CD1c-positive myeloid dendritic cell (primary cell): ENCODE results near the gene SLC30A1.

ENCODE experiments used
- DNase-seq: peaks from one replicate; pipeline ENCODE4 v3.0.0-alpha.2; 2016; ENCODE audit errors: extremely low spot score

Gene SLC30A1

DNA sequence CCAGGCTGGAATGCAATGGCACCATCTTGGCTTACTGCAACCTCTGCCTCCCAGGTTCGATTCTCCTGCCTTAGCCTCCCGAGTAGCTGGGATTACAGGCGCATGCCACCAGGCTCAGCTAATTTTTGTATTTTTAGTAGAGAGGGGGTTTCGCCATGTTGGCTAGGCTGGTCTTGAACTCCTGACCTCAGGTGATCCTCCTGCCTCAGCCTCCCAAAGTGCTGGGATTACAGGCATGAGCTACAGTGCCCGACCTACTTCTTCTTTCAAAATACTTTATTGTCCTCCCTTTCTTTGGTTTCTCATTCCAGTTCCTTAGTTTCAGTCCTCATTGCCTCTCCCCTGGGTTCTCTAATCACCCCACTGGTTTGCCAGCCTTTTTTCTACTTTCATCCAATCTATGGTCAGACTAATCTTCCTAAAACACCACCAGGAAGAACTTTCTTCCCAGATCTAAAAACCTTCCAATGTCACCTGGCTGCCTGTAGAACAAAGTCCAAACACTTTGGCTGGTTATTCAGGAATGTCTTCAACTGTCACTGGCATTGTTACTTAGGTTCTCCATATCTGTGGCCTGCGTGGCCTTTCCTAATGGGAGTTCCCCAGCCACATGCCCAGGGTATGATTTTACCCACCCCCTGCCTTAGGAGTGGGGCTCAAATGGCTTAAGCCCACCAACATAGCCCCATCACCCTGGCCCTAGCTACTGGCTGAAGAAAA is 29.0 kb upstream of the SLC30A1 start:
- no peak for DNase-seq

DNA sequence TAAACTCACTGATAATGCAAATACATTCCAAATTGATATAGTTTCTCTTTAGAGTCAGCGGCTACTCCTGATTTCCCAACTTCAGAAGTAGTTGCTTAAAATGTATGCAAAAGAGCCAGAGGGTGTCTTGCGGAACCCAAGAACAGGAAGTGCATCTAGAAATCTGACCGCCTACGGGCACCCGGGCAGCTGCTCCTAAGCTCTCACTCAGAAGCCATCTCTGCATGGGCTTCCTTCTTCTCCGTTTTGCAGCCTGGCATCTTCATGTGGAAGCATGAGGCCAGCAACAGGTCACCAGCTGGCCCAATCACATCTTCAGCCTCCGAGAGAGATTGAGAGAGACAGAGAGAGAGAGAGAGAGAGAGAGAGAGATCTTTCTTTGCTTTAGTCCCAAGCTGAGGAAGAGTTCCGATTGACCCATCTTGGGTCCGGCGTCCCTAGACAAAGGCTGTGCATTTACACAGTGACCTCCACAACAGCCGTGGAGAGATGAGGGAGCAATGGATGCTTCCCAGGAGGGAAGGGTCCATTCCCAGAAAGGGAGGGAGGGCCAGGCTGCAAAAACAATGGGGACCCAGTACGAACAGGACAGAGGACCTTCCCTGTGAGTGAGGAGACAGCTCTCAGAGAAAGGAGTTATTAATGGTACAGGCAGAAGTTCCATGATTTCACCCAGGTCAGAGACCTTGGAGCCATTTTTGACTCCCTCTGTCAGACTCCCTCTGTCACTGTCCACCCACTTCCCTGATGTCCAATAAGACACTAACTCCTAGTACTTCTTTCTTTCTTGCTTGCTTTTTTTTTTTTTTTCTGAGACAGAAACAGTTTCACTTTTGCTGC is 28.2 kb upstream of the SLC30A1 start:
- peak; percentile 95 for DNase-seq

DNA sequence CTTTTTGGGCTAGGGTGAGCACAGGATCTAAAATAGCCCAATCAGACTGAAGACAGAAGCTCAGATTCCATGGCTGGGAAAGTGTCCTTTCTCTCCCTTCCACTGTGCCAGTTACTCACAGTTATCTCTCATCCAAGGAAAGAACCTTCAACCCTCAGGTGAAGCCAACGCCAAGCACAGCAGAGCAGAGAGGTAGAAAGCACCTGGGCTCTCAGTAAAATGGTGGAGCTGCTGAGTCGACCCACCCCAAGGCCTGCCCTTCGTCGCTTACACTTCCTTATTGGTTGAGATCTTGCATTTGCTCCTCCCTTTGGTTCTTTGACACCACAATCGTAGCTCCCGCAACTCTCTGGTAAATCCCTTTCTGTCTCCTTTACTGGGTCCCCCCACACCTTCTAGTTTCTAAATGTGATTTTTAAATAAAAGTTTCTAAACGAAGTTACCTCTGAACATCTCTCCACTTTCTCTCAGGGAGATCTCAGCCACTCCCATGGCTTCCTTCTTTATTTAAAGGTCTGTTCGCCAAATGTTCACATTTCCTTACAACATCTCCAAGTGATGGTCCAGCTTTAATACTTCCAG is 27.5 kb upstream of the SLC30A1 start:
- peak; percentile 65 for DNase-seq

DNA sequence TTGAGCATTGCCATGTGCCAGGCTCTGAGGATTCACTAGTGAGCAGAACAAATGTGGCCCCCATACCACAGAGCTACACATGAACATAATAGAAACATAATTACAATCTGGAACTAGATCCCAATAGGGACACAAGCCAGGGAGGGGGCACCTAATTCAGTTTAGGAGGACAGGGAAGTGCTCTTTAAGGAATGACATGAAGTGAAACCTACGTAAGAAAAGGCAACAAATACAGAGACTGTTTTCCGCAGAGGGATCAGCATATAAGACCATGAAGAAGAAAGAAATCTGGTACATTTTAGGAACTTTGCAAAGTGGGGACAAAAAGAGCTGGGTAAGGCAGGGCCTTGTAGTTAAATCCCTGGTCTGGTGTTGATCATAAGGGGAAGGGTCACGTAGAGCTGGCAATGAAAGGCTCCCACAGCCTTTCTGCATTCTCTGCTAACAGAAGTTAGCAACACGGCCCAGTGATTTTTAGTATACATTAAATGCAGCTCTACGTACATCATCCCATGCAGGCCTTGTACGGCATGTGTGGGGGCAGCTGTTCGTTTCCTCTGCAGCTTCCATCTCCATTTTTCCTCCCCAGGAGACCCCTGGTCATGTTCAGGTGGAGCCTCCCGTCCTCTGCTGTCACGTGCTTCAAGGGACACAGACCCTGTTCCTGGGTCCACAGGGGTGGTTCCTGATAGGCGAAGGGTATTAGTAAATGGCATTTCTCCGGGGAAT is 26.8 kb upstream of the SLC30A1 start:
- peak; percentile 64 for DNase-seq

DNA sequence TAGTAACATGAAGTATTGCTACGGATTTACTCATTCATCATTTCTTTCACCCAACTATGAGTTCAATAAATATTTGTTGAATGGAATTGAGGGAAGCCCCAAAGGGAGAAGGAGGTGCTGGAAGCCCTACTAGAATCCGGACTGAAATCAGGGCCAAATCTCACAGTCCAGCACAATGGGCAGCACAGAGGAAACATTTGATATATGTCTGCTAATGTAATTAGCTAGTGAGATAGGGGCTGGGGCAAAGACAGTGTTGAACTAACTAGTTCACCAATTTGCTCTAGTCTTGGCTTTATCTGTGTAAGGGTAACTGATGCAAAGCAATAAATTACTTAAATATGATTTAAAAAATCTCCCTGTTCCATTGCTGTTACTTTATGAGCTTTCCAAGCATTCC is 26.1 kb upstream of the SLC30A1 start:
- no peak for DNase-seq

GRCh38 chr1:211604548-211604947 is 25.6 kb upstream of the SLC30A1 start:
- DNase-seq: no peak

DNA sequence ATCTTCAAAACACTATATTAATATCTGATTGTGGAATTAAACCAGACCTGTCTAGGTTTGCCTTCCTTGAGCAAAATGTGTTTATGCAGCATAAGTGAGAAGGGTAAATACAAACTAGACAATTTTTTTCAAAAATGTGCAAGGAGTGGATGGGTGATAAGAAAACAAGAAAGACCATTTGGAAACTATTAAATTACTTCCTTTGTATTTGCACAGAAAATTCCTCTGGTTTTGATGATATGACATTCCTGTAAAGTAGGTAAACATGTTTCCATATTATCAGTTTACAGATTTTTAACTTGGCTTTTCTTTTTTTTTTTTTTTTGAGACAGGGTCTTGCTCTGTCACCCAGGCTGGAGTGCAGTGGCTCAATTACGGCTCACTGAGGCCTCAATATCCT is 24.8 kb upstream of the SLC30A1 start:
- no peak for DNase-seq

- DNase-seq: no peak
Measured at GRCh38 chr1:211603191-211603701, 24.3 kb upstream of the SLC30A1 start.

GRCh38 chr1:211601982-211602670 is 23.2 kb upstream of the SLC30A1 start:
- no peak for DNase-seq

- no peak for DNase-seq
Measured at GRCh38 chr1:211601159-211601558, 22.2 kb upstream of the SLC30A1 start.

DNA sequence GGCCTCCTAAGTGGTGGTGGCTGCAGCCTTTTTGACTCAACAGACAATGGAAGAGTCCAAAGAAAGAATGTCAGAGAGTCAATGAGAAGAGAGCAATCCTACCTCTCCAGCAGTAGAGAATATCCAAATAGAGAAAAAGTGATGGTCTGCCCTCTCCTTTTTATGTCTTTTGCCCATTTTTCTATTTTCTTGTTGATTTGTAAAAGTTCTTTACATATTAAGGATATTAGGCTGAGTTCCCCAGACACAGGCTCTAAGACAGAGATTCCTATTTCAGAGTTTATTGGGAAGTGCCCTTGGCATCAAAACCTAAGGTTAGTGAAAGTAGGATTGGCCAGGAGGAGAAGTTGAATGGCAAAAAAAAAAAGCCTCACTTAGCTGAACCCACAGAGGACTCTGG is 20.3 kb upstream of the SLC30A1 start:
- no peak for DNase-seq

DNA sequence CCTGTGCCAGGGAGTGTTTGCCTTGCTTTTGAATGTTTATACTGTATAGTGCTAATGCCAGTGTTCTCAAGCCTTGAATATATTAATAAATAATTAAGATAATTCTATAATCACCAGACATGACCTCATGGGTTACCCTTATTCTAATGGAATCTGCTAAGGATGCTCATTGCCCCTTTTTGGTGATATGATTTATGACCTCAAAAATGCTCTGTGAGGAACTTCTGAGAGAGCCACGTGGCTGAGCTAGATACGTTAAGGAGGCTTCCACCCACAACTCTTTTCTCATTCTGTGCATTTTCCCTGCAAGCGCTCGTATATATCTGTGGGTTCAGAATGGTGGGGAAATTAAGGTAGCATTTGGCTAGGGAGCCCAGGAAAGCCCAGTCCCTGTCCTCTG is 19.6 kb upstream of the SLC30A1 start:
- no peak for DNase-seq

DNA sequence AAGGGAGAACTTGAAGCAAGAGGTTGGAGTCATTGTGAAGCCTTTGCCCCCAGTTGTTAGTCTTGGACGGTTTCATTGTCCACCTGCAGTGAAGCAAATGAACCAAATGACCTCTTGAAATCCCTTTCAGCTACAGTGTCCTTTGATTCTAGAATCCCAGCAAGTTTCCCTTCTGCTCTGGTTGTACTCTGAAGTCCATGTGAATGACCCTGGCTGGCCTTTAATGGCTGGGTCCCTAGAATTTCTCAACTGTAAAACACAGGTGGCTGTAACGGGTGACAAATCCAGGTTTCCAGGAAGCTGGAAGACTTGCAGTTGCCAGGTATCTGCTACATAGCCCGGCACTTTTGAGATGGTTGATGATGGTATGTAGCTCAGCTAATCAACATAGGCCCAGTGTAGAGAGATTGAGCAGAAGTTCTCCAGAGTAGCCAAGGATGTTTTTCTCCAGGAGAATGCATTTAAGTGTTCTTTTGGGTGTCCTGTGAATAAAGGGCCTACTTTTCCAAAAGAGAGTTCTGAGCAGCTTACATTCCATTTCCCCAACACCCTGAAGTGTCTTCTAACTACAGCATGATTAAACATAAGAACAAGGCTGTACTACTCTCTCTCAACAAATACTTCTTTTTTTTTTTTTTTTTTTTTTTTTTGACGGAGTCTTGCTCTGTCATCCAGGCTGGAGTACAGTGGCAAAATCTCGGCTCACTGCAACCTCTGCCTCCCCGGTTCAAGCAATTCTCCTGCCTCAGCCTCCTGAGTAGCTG is 17.6 kb upstream of the SLC30A1 start:
- DNase-seq: no peak

- DNase-seq: no peak
Measured at GRCh38 chr1:211595419-211595818, 16.5 kb upstream of the SLC30A1 start.

DNA sequence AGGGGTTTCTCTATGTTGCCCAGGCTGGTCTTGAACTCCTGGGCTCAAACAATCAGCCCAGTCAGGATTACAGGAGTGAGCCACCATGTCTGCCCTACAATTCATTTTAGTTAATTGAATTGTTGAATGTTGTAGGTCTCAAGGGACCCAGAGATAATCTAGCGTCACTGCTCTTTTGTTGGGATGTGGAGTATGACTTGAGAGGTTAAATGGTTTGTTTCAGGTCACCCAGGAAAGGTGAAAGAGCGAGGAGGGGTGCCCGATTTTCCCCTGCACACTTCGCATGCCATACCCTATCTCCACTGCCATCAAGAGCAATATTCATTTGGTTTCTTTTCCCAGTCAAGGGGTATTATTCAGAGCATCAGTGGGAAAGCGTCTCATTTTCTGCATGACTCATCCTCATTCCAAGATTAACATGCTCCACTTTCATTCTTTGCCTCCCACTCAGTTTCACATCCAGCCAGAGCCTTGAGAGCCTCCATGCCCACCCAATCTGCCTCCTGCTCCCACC is 13.1 kb upstream of the SLC30A1 start:
- DNase-seq: peak; percentile 73

DNA sequence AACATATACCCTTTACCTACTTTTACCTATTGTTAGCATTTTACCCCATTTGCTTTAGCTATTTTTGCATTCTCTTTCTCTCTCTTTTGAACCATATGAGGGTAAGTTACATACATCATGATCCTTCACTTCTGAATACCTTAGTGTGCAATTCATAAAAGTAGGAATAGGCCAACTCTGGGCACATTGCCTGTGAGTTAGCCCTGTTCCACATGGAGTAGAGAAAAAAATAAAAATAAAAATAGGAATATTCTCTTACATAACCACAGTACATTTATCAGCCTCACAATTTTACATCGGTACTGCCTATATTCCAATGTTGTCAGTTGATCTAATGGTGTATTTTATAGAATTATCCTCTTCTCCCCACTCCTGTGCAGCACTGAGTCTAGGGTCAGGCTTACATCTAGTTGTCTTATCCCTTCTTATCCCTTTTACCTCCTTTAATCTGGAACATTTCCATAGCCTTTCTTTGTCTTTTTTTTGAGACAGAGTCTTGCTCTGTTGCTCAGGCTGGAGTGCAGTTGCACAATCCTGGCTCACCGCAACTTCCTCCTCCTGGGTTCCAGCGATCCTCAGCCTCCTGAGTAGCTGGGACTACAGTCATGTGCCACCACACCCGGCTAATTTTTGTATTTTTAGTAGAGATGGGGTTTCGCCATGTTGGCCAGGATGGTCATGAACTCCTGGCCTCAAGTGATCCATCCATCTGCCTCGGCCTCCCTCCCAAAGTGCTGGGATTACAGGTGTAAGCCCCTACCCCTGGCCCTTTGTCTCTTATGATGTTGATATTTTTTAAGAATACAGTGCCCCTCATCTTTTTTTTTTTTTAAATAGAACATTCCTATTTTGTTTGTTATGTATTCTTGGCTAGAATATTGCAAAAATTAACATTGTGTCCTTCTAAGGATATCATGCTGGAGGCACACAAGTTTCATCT is 11.1 kb upstream of the SLC30A1 start:
- peak; percentile 89 for DNase-seq

- DNase-seq: no peak
Measured at GRCh38 chr1:211588711-211589110, 9.8 kb upstream of the SLC30A1 start.

GRCh38 chr1:211587123-211587522 is 8.2 kb upstream of the SLC30A1 start:
- DNase-seq: peak; percentile 44

GRCh38 chr1:211586538-211586937 is 7.6 kb upstream of the SLC30A1 start:
- no peak for DNase-seq
